ENCODE results near the gene NF1. TPM values are rescaled to one million over a fixed set of nuclear protein-coding genes. Genes with fewer than 3 reads are reported as not detected.

The NF1 gene
- total RNA-seq, 4 donors from 2014 or later: 61.4 to 81.2 (median 66.6) TPM

GRCh38 chr17:31392002-31392855 lies 297.5 kb downstream of the NF1 start:
- no peak for TF ChIP-seq CTCF (IDR thresholded peaks at IDR 0.05; ENCODE audit: low read depth)

DNA sequence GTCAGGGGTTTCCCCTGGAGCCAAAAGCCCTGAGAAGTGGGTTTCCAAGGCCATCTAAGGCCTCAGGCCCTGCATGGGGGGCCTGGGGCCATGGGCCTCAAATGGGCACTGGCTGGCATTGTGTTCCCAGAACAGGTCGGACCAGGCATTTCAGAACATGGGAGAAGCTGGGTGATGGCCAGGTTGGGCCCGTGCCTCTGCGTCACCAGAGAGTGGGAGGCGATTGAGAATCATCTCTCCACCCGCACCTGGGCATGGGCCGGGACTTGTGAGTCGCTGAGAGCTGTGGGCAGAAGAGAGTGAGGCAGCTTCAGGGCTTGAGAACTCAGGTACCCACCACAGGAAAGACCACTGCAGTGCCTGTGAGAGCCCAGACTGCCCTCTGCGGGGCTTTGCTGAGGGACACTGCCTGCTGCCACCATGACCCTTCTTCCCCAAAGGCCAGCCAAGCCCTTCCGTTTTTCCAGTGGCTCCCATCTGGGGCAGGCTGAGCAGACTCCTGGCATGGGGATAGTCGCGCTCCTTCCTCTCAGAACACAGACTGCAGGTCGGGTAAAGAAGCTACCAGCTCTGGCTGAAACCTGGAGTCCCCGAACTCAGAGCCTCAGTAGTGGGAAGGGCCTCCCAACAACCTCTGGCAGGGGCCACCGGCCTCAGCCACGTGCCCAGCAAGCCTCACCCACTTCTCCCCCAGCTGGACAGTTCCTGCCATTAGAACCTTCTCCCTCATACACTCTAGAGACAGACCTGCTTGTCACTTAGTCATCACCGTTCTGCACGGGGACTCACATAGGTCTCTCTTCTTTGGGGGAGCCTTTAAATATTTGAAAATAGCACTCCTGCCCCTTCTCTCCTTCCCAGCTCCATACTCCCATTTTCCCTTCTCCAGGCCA lies 298.3 kb downstream of the NF1 start:
- no peak for TF ChIP-seq CTCF (IDR thresholded peaks at IDR 0.05; ENCODE audit: low read depth)

DNA sequence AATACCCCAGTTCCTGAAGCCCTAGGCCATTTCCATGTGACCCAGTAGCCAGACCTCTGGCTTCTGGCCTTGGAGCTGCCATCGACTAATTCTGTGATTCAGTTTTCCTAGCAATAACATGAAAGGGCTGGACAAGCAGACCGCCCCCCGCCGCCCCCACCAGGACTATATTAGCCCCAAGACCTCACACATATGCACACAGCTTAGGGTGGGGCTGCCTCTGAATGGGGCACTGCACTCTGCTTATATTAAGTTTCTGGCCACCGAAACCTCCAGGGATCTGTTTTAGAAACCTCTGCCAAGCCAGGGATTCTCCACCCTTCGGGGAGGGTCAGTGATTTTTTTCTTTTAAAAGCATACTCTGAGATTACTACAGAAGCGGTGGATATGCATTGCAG lies 299.0 kb downstream of the NF1 start:
- no peak for TF ChIP-seq CTCF (IDR thresholded peaks at IDR 0.05; ENCODE audit: low read depth)

DNA sequence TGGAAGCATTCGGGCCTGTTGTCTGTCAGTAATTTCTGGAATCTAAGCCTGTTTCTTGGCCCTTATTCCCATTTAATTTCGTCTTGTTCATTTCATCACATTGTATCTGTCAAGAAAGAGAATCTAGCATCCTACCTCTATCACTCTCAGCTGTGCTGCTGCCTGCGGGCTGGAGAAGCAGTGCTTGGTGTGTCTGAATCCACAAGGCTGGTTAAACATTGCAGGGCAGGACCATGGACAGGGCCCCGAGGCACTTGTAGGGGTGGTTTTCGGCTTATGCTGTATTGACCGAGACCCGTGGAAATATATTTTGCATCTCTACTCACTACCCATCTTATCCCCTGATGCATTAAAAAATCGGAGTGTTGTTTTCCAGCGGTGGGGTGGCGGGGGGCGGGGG lies 299.8 kb downstream of the NF1 start:
- no peak for TF ChIP-seq CTCF (IDR thresholded peaks at IDR 0.05; ENCODE audit: low read depth)

DNA sequence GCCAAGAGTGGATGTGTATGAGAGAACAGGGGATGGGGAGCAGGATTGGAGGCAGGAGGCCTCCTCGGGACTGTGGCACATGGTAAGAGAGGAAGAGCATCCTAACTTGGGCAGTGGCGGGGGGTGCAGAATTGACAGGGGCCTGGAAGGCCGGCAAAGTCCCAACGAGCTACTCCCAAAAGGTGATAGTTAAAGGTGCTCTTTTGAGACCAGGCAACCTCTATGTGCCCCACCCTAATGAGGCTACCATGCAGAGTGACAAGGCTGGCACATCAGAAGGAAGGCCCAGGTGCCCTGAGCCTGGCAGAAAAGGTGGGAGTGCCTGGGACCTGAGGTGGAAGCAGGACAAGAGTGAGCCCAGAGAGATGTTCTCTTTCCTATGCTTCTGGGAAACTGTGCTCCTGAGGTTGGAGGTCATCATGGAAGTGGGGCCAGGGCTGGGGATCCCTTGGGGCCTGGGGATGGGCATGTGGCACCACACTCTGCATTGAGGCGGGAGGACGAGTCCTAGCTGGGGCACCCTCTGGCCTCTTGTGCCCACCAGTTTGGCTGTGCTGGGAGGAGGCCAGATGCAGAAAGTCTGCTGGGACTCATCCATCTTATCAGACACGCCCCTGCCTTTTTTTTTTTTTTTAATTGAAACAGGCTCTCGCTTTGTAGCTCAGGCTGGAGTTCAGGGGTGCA lies 302.6 kb downstream of the NF1 start:
- TF ChIP-seq CTCF (IDR thresholded peaks at IDR 0.05; ENCODE audit: low read depth): no peak

DNA sequence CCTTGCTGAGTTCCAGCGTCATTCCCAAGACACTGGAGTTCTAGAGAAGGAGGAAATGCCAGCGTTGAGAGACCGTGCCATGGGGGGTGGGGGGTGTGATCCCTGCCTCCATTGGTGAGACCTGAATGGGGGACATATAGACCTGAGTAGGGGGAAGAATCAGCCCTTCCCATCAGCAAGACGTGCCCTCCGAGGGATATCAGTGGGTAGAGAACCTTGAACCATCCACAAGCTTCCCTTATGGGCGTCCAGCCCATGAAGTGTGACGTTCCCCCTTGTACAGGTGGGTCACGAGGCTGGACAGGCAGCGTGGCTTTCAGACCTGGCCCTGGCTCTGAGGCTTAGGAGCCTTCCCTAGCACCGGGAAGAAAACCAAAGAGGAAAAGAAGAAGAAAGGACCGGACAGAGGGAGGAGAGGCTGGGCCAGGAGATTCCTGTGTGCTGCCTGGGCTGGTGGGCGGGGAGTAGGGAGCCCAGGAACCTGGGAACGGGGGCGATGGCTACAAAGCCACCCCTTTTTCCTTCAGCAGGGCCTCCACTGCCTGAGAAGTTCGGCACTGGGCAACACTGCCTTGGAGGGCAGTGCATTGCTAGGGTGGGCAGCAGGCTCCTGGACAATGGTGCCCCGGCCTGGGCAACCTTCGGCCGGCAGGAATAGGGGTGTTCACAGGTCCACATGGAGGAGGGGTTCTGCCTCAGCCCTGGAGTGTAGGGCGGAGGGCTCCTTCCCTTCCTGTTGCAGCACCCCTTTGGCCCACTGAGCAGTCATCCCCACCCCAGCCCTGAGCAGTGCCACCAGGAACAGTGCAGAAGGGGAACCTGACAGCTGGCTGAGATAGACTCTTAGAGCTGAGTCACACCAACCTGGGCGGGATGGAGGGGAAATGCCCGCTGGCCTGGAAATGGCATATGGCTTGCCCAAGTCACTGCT lies 303.9 kb downstream of the NF1 start:
- no peak for TF ChIP-seq CTCF (IDR thresholded peaks at IDR 0.05; ENCODE audit: low read depth)

All from subcutaneous adipose tissue (tissue), 4 donors.